BE2C (cell line): ENCODE results near the gene USP5.
"Not testable (repeated sequence)": the region's sequence is repeated elsewhere in the genome, so short reads cannot be mapped to it uniquely, and the experiment has no call there.

Experiments used
- DNase-seq: peaks from one replicate; pipeline ENCODE4 v3.0.0-alpha.2; 2020
- H3K27me3 ChIP-seq: fragments of 250-450 bp; sonication (Bioruptor Pico); 2 replicates; pipeline ENCODE4 v1.5.1; 2020; ENCODE audit warnings: mild to moderate bottlenecking
- H3K36me3 ChIP-seq: fragments of 250-450 bp; sonication (Bioruptor Pico); 2 replicates; pipeline ENCODE4 v1.5.1; 2020; ENCODE audit warnings: mild to moderate bottlenecking
- H3K4me1 ChIP-seq: fragments of 250-450 bp; sonication (Bioruptor Pico); 2 replicates; pipeline ENCODE4 v1.5.1; 2020
- H3K4me3 ChIP-seq: 2 replicates; pipeline ENCODE4 v1.5.1; 2011; ENCODE audit warnings: low read depth, low read length
- H3K9me3 ChIP-seq: fragments of 250-450 bp; sonication (Bioruptor Pico); 2 replicates; pipeline ENCODE4 v1.5.1; 2020
- CTCF ChIP-seq: IDR thresholded peaks from 2 replicates; pipeline ENCODE4 v1.5.1; 2012; ENCODE audit warnings: mild to moderate bottlenecking, low read depth, low read length

USP5 gene

GRCh38 chr12:6904280-6905276 lies 52.6 kb downstream of the USP5 start, which contains the start of gene LRRC23:
Gene LRRC23, plus strand, starts transcription at chr12:6904822. Its CDS starts 812 bp downstream, at chr12:6905634.
- Histone ChIP-seq H3K9me3 (no peaks in the 10 kb centered on the region), H3K36me3 (no peaks in the 10 kb centered on the region), H3K27me3 (no peaks in the 10 kb centered on the region), H3K4me3 (peak within 1 kb of the TSS; percentile 84), H3K4me1 (peaks cover 7% of the 10 kb centered on the region)
- peak; percentile 97 for DNase-seq
- TF ChIP-seq CTCF = no peak

DNA sequence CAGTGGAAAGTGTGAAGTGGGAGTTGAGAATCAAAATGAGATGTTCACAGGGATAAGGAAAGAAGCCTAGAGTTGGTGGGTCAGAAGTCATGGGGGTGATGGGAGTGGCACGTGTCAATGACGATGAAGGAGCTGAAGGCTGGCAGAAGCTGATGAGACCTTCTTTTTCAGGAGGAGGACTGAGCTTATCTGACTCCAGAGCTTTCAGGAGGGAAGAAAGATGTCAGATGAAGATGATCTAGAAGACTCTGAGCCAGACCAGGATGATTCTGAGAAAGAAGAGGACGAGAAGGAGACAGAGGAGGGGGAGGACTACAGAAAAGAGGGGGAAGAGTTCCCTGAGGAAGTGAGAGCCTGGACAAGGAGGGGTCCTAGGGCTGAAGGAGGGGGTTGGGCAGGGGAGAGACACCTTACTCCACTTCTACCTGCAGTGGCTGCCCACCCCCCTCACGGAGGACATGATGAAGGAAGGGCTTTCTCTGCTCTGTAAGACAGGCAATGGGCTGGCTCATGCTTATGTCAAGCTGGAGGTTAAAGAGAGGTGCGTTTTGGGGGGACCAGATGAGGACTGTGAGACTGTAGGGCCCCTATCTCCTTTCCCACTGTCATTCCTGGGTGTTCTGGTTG lies 53.6 kb downstream of the USP5 start:
- H3K9me3 ChIP-seq = no peaks in the 10 kb centered on the region
- DNase-seq = no peak
- TF ChIP-seq CTCF = no peak
- peak overlapping the region; percentile 84 for H3K4me3 ChIP-seq
- H3K4me1 ChIP-seq = peaks cover 7% of the 10 kb centered on the region
- no peaks in the 10 kb centered on the region for H3K27me3 ChIP-seq
- H3K36me3 ChIP-seq = no peaks in the 10 kb centered on the region

DNA sequence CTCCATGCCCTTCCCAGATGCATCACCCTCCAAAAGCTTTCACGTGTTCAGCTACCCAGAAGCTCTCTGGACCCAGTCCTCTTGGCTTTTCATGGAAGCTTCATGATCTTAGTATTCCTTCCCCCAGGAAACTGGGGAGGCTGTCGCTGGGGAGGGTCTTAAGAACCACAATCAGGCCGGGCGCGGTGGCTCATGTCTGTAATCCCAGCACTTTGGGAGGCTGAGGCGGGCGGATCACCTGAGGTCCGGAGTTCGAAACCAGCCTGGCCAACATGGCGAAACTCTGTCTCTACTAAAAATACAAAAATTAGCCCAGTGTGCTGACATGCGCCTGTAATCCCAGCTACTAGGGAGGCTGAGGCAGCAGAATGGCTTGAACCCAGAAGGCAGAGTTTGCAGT lies 56.2 kb downstream of the USP5 start:
- DNase-seq, H3K27me3 ChIP-seq, H3K4me3 ChIP-seq, H3K9me3 ChIP-seq, H3K4me1 ChIP-seq, H3K36me3 ChIP-seq: not testable (repeated sequence)

DNA sequence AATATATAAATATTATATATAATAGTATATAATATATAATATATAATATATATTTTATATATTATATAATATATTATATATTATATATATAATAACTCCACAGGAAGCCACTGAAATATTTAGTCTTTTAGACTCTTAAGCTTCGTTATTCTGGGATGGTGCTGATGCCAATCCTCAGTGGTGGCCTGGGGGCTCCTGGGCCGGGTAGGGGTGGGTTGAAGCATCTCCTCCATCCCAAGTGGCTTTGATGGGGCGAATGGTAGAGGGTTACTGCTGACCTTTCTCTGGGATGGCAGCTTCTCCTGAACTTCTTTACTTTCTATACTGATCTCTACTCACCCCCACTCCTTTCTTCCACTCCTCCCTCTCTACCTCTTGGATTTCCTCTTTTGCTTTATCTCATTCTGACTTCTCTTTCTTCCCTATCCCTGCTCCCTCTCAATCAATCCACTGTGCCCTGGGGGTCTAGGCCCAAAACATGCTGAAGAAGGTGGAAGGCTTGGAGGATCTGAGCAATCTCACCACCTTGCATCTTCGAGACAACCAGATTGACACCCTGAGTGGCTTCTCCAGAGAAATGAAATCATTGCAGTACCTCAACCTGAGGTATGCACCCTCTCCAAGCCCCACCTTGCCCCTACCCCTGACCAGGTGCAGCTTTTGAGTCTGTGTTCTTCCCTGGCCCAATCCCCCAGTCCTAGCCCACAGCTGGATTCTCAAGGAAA lies 57.6 kb downstream of the USP5 start:
- no peak for DNase-seq
- no peaks in the 10 kb centered on the region for H3K9me3 ChIP-seq
- H3K4me3 ChIP-seq = no peak overlapping the region

GRCh38 chr12:6912164-6912935 lies 60.4 kb downstream of the USP5 start:
- DNase-seq = no peak
- Histone ChIP-seq H3K36me3 (peaks cover 12% of the 10 kb centered on the region), H3K27me3 (no peaks in the 10 kb centered on the region), H3K4me3 (no peak overlapping the region), H3K9me3 (no peaks in the 10 kb centered on the region), H3K4me1 (peaks cover 3% of the 10 kb centered on the region; the same call in 1 of the 2 replicates)
- TF ChIP-seq CTCF = no peak

More for the DNA sequence above, 57.6 kb downstream of the USP5 start:
- Histone ChIP-seq H3K36me3 (no peaks in the 10 kb centered on the region), H3K27me3 (no peaks in the 10 kb centered on the region), H3K4me1 (peaks cover 3% of the 10 kb centered on the region; the same call in 1 of the 2 replicates)
- no peak for TF ChIP-seq CTCF
